Neural cell (in vitro differentiated cells): ENCODE results near the gene VOPP1. TPM values are rescaled to one million over a fixed set of nuclear protein-coding genes. Genes with fewer than 3 reads are reported as not detected.

Experiments
- H2AFZ ChIP-seq: fragments of 200-600, 300-800 bp; sonication (generic), shearing (Covaris generic); 2 replicates; pipeline ENCODE4 v1.6.0; 2014; ENCODE audit warnings: low read depth, mild to moderate bottlenecking, antibody characterized with exemption, low read length, moderate library complexity
- H3F3A ChIP-seq: fragments of 200-600 bp; shearing (Covaris generic); 2 replicates; pipeline ENCODE4 v1.6.1; 2016; ENCODE audit warnings: mild to moderate bottlenecking, moderate library complexity, mixed read lengths, antibody characterized with exemption, low read length; ENCODE audit not compliant: insufficient read depth, poor library complexity, severe bottlenecking
- H3K27ac ChIP-seq: fragments of 200-600, 300-800 bp; sonication (generic), shearing (Covaris generic); 2 replicates; pipeline ENCODE4 v1.5.1; 2014; ENCODE audit warnings: mild to moderate bottlenecking, low read length, moderate library complexity
- H3K27me3 ChIP-seq: fragments of 300-800, 200-600 bp; sonication (generic), shearing (Covaris generic); 2 replicates; pipeline ENCODE4 v1.6.0; 2014; ENCODE audit warnings: mild to moderate bottlenecking, low read depth, low read length, moderate library complexity; ENCODE audit not compliant: insufficient read depth
- H3K36me3 ChIP-seq: fragments of 300-800, 200-600 bp; sonication (generic), shearing (Covaris generic); 2 replicates; pipeline ENCODE4 v1.5.1; 2014; ENCODE audit warnings: mild to moderate bottlenecking, antibody characterized with exemption, low read length, moderate library complexity; ENCODE audit not compliant: insufficient read depth
- H3K4me2 ChIP-seq: fragments of 300-800, 200-600 bp; sonication (generic), shearing (Covaris generic); 2 replicates; pipeline ENCODE4 v1.6.0; 2014; ENCODE audit warnings: mild to moderate bottlenecking, low read length
- H3K4me3 ChIP-seq: fragments of 300-800, 200-600 bp; sonication (generic), shearing (Covaris generic); 2 replicates; pipeline ENCODE4 v1.5.1; 2014; ENCODE audit warnings: mild to moderate bottlenecking, low read length, moderate library complexity
- H3K79me2 ChIP-seq: fragments of 200-600 bp; shearing (Covaris generic); replicated peaks from 2 replicates; pipeline ENCODE4 v1.6.0; 2014; ENCODE audit warnings: mild to moderate bottlenecking, low read length, moderate library complexity; ENCODE audit not compliant: insufficient read depth
- H3K9ac ChIP-seq: fragments of 300-800, 200-600 bp; sonication (generic), shearing (Covaris generic); 2 replicates; pipeline ENCODE4 v1.6.1; 2016; ENCODE audit warnings: mild to moderate bottlenecking, low read length, mixed read lengths
- H3K9me2 ChIP-seq: fragments of 200-600 bp; shearing (Covaris generic); 2 replicates; pipeline ENCODE4 v1.6.1; 2016; ENCODE audit warnings: mild to moderate bottlenecking, low read length, mixed read lengths; ENCODE audit not compliant: insufficient read depth
- H3K9me3 ChIP-seq: fragments of 200-600, 300-800 bp; sonication (generic), shearing (Covaris generic); 2 replicates; pipeline ENCODE4 v1.6.1; 2016; ENCODE audit warnings: mild to moderate bottlenecking, mixed run types, low read length, moderate library complexity, mixed read lengths
- H4K20me1 ChIP-seq: fragments of 200-600 bp; shearing (Covaris generic); 2 replicates; pipeline ENCODE4 v1.6.1; 2016; ENCODE audit warnings: mild to moderate bottlenecking, mixed run types; ENCODE audit not compliant: insufficient read depth
- EP300 ChIP-seq: fragments of 450-650 bp; conservative IDR thresholded peaks from 2 replicates; pipeline ENCODE4 v1.6.1; 2014; ENCODE audit warnings: antibody characterized with exemption, mild to moderate bottlenecking, moderate library complexity; ENCODE audit not compliant: poor library complexity, severe bottlenecking
- EZH2 ChIP-seq: fragments of 200-600, 300-800 bp; shearing (Covaris generic), sonication (generic); IDR thresholded peaks from 2 replicates; pipeline ENCODE4 v1.6.1; 2014; ENCODE audit warnings: antibody characterized with exemption, low read length, borderline replicate concordance, mild to moderate bottlenecking; ENCODE audit not compliant: insufficient read depth, poor library complexity, severe bottlenecking
- MXI1 ChIP-seq: fragments of 450-650 bp; conservative IDR thresholded peaks from 2 replicates; pipeline ENCODE4 v1.6.1; 2014; ENCODE audit warnings: antibody characterized with exemption, mild to moderate bottlenecking; ENCODE audit not compliant: poor library complexity, severe bottlenecking
- POLR2AphosphoS5 ChIP-seq: IDR thresholded peaks from 2 replicates; pipeline ENCODE4 v1.6.1; 2012
- RAD21 ChIP-seq: fragments of 450-650 bp; conservative IDR thresholded peaks from 2 replicates; pipeline ENCODE4 v1.6.1; 2014; ENCODE audit warnings: antibody characterized with exemption, mild to moderate bottlenecking, moderate library complexity
- REST ChIP-seq: IDR thresholded peaks from 2 replicates; pipeline ENCODE4 v1.6.1; 2012; ENCODE audit warnings: borderline replicate concordance
- SMC3 ChIP-seq: fragments of 450-650 bp; conservative IDR thresholded peaks from 2 replicates; pipeline ENCODE4 v1.6.1; 2014; ENCODE audit warnings: antibody characterized with exemption, mild to moderate bottlenecking, moderate library complexity; ENCODE audit not compliant: poor library complexity
- TAF1 ChIP-seq: IDR thresholded peaks from 2 replicates; pipeline ENCODE4 v1.6.1; 2012; ENCODE audit warnings: low read depth
- polyA plus RNA-seq: library from polyadenylated mRNA; depleted of rRNA; stranded (reverse); fragments of >200 nt; gene quantifications from 2 replicates; pipeline ENCODE4 v1.2.3, GENCODE V29; 2014
- TF ChIP-seq, protein P1 (sequence below): fragments of 450-650 bp; IDR thresholded peaks from 2 replicates; pipeline ENCODE4 v1.5.1; 2014; ENCODE audit warnings: antibody characterized with exemption, mild to moderate bottlenecking, moderate library complexity; ENCODE audit not compliant: poor library complexity, severe bottlenecking

VOPP1 gene
- polyA plus RNA-seq, 1 donor from 2014 or later, result 85.8 TPM

GRCh38 chr7:55570218-55570873, 2.0 kb downstream of the VOPP1 start:
- H3F3A ChIP-seq, result no peaks in the 10 kb centered on the region
- H2AFZ ChIP-seq, result no peak overlapping the region
- no peaks in the 10 kb centered on the region for H3K36me3 ChIP-seq
- peaks cover 52% of the 10 kb centered on the region for H3K79me2 ChIP-seq
- H3K4me2 ChIP-seq, result peak overlapping the region; percentile 48
- no peak overlapping the region for H3K27ac ChIP-seq
- no peaks in the 10 kb centered on the region for H3K9me3 ChIP-seq
- TF ChIP-seq EP300 (no peak), RAD21 (no peak), REST (no peak), EZH2 (no peak), MXI1 (no peak), SMC3 (no peak), TAF1 (no peak), POLR2AphosphoS5 (no peak)
- TF ChIP-seq, protein P1, sequence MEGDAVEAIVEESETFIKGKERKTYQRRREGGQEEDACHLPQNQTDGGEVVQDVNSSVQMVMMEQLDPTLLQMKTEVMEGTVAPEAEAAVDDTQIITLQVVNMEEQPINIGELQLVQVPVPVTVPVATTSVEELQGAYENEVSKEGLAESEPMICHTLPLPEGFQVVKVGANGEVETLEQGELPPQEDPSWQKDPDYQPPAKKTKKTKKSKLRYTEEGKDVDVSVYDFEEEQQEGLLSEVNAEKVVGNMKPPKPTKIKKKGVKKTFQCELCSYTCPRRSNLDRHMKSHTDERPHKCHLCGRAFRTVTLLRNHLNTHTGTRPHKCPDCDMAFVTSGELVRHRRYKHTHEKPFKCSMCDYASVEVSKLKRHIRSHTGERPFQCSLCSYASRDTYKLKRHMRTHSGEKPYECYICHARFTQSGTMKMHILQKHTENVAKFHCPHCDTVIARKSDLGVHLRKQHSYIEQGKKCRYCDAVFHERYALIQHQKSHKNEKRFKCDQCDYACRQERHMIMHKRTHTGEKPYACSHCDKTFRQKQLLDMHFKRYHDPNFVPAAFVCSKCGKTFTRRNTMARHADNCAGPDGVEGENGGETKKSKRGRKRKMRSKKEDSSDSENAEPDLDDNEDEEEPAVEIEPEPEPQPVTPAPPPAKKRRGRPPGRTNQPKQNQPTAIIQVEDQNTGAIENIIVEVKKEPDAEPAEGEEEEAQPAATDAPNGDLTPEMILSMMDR, result no peak
- H3K4me3 ChIP-seq, result peak overlapping the region; percentile 95
- peak overlapping the region; percentile 7 for H3K9ac ChIP-seq
- no peaks in the 10 kb centered on the region for H3K27me3 ChIP-seq
- no peaks in the 10 kb centered on the region for H3K9me2 ChIP-seq
- H4K20me1 ChIP-seq, result no peaks in the 10 kb centered on the region

DNA sequence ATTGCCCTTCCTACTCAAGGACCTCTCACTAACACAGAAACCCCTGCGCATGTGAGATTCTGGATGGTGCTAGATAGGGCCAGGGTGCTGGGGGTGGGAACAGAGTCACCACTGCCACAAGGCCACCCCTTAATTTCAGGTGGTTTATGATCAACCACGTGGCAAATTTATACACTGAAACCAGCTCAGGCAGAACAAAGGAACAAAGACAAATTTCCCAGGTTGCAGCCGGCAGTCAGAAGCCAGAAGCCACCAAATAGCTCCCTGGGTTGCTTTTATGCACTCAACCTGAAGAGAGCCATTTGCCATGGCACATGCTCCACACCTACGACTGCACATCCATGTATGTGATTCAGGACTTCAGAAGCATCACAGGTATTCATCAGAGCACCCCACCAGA, 2.5 kb downstream of the VOPP1 start:
- no peaks in the 10 kb centered on the region for H4K20me1 ChIP-seq
- H3K9ac ChIP-seq, result peak overlapping the region; percentile 7
- no peaks in the 10 kb centered on the region for H3K36me3 ChIP-seq
- peak overlapping the region; percentile 48 for H3K4me2 ChIP-seq
- no peaks in the 10 kb centered on the region for H3K27me3 ChIP-seq
- H3K4me3 ChIP-seq, result peak overlapping the region; percentile 95
- no peak overlapping the region for H3K27ac ChIP-seq
- peaks cover 57% of the 10 kb centered on the region for H3K79me2 ChIP-seq
- no peaks in the 10 kb centered on the region for H3F3A ChIP-seq
- H3K9me3 ChIP-seq, result no peaks in the 10 kb centered on the region
- no peak overlapping the region for H2AFZ ChIP-seq
- H3K9me2 ChIP-seq, result no peaks in the 10 kb centered on the region
- TF ChIP-seq TAF1 (no peak), EP300 (no peak), RAD21 (no peak), MXI1 (no peak), SMC3 (no peak), EZH2 (no peak), POLR2AphosphoS5 (no peak), REST (no peak)
- TF ChIP-seq, protein P1, result no peak
